GM23338 (cell line): ENCODE measurements around the gene CSF3. TPM values are rescaled to one million over a fixed set of nuclear protein-coding genes. Genes with fewer than 3 reads are reported as not detected.
A peak's percentile ranks its signal among the peaks of the same experiment; 100 is the strongest.

ENCODE experiments used
- ATAC-seq: fragments of 200-7000 bp; cut with Tn5 transposase; 3 replicates; pipeline ENCODE4 v1.9.1; 2020
- DNase-seq: peaks from one replicate; pipeline ENCODE4 v3.0.0-alpha.2; 2015; ENCODE audit warnings: low spot score
- H2AFZ ChIP-seq: fragments of 200-600 bp; sonication (generic); 2 replicates; pipeline ENCODE4 v1.8.0; 2016; ENCODE audit warnings: antibody characterized with exemption, mild to moderate bottlenecking, moderate library complexity
- H3F3A ChIP-seq: fragments of 200-600 bp; sonication (generic); replicated peaks from 2 replicates; pipeline ENCODE4 v1.8.0; 2017; ENCODE audit warnings: antibody characterized with exemption, mixed run types, low read depth
- H3K27ac ChIP-seq: fragments of 200-600 bp; sonication (generic); 2 replicates; pipeline ENCODE4 v1.6.1; 2016; ENCODE audit warnings: low read depth
- H3K27me3 ChIP-seq: fragments of 200-600 bp; sonication (generic); 2 replicates; pipeline ENCODE4 v1.8.0; 2016; ENCODE audit warnings: mild to moderate bottlenecking, mixed run types, moderate library complexity; ENCODE audit not compliant: insufficient read depth
- H3K36me3 ChIP-seq: fragments of 200-600 bp; sonication (generic); 2 replicates; pipeline ENCODE4 v1.8.0; 2016; ENCODE audit warnings: mild to moderate bottlenecking; ENCODE audit not compliant: insufficient read depth
- H3K4me1 ChIP-seq: fragments of 200-600 bp; sonication (generic); 2 replicates; pipeline ENCODE4 v1.8.0; 2016; ENCODE audit warnings: mild to moderate bottlenecking, moderate library complexity; ENCODE audit not compliant: insufficient read depth
- H3K4me2 ChIP-seq: fragments of 200-600 bp; sonication (generic); 2 replicates; pipeline ENCODE4 v1.7.1; 2017; ENCODE audit warnings: mixed run types
- H3K4me3 ChIP-seq: fragments of 200-600 bp; sonication (generic); 2 replicates; pipeline ENCODE4 v1.6.1; 2016; ENCODE audit warnings: mixed run types
- H3K79me2 ChIP-seq: fragments of 200-600 bp; sonication (generic); replicated peaks from 2 replicates; pipeline ENCODE4 v1.8.0; 2017; ENCODE audit warnings: mild to moderate bottlenecking; ENCODE audit not compliant: insufficient read depth
- H3K9me2 ChIP-seq: fragments of 200-600 bp; sonication (generic); 2 replicates; pipeline ENCODE4 v1.8.0; 2017; ENCODE audit not compliant: insufficient read depth
- H4K20me1 ChIP-seq: fragments of 200-600 bp; sonication (generic); replicated peaks from 2 replicates; pipeline ENCODE4 v1.8.0; 2017; ENCODE audit warnings: mild to moderate bottlenecking; ENCODE audit not compliant: insufficient read depth
- H3K27ac Mint-ChIP-seq: 2 replicates; pipeline ENCODE4 v1.8.0; 2020; ENCODE audit warnings: inconsistent platforms, mild to moderate bottlenecking, moderate library complexity, mixed read lengths
- H3K27me3 Mint-ChIP-seq: 3 replicates; pipeline ENCODE4 v1.8.0; 2022; ENCODE audit warnings: low read depth, mild to moderate bottlenecking, moderate library complexity, mixed read lengths, inconsistent platforms; ENCODE audit not compliant: insufficient read depth, poor library complexity
- H3K36me3 Mint-ChIP-seq: 3 replicates; pipeline ENCODE4 v1.8.0; 2021; ENCODE audit warnings: low read depth, mild to moderate bottlenecking, inconsistent platforms, moderate library complexity, mixed read lengths
- H3K4me1 Mint-ChIP-seq: 3 replicates; pipeline ENCODE4 v1.8.0; 2020; ENCODE audit warnings: mild to moderate bottlenecking, inconsistent platforms, mixed read lengths
- H3K4me3 Mint-ChIP-seq: 3 replicates; pipeline ENCODE4 v1.8.0; 2021; ENCODE audit warnings: moderate library complexity, mild to moderate bottlenecking, inconsistent platforms, mixed read lengths
- H3K9me3 Mint-ChIP-seq: 3 replicates; pipeline ENCODE4 v1.8.0; 2020; ENCODE audit warnings: moderate library complexity, mild to moderate bottlenecking, inconsistent platforms, mixed read lengths
- CREB1 ChIP-seq: fragments of 250-450 bp; sonication (Bioruptor Pico); IDR thresholded peaks from 2 replicates; pipeline ENCODE4 v1.5.0; 2020; ENCODE audit warnings: low read depth, mild to moderate bottlenecking, moderate library complexity
- CTCF ChIP-seq, 2 experiments: fragments of 200-600 bp in 1 of 2; sonication (generic) in 1 of 2; conservative IDR thresholded peaks; 2 replicates each; pipeline versions ENCODE4 v1.5.1 to v1.6.1; 2016 to 2017; ENCODE audit warnings: antibody characterized with exemption in 2 of 2, low read depth in 2 of 2, mild to moderate bottlenecking in 2 of 2, moderate library complexity in 1 of 2
- ETS1 ChIP-seq: IDR thresholded peaks from 2 replicates; pipeline ENCODE4 v1.6.1; 2016; ENCODE audit warnings: antibody characterized with exemption
- EZH2 ChIP-seq: fragments of 200-600 bp; sonication (generic); IDR thresholded peaks from one replicate; pipeline ENCODE4 v1.8.0; 2017; ENCODE audit warnings: antibody characterized with exemption, mild to moderate bottlenecking, low read depth; ENCODE audit not compliant: unreplicated experiment
- EZH2phosphoT487 ChIP-seq: fragments of 200-600 bp; sonication (generic); IDR thresholded peaks from one replicate; pipeline ENCODE4 v1.8.1; 2018; ENCODE audit warnings: antibody characterized with exemption; ENCODE audit not compliant: unreplicated experiment
- JUNB ChIP-seq: IDR thresholded peaks from one replicate; pipeline ENCODE4 v1.6.1; 2016; ENCODE audit warnings: antibody characterized with exemption; ENCODE audit not compliant: unreplicated experiment
- NANOG ChIP-seq: IDR thresholded peaks from 2 replicates; pipeline ENCODE4 v1.6.1; 2016; ENCODE audit warnings: antibody characterized with exemption, borderline replicate concordance
- STAT1 ChIP-seq: IDR thresholded peaks from one replicate; pipeline ENCODE4 v1.6.1; 2016; ENCODE audit warnings: antibody characterized with exemption; ENCODE audit not compliant: unreplicated experiment
- ZNF114 ChIP-seq: fragments of 250-450 bp; sonication (Bioruptor Pico); IDR thresholded peaks from 2 replicates; pipeline ENCODE4 v1.5.0; 2020; ENCODE audit warnings: mild to moderate bottlenecking, moderate library complexity
- ZNF331 ChIP-seq: fragments of 250-450 bp; sonication (Bioruptor Pico); IDR thresholded peaks from 2 replicates; pipeline ENCODE4 v1.5.0; 2020; ENCODE audit warnings: low read depth, mild to moderate bottlenecking, moderate library complexity
- ZNF462 ChIP-seq: fragments of 250-450 bp; sonication (Bioruptor Pico); IDR thresholded peaks from 2 replicates; pipeline ENCODE4 v1.5.0; 2020; ENCODE audit warnings: mild to moderate bottlenecking, moderate library complexity
- polyA plus RNA-seq: library from polyadenylated mRNA; unstranded; fragments of >200 nt; fragmentation: Nextera tagmentation; extraction: Ambion mirVana; gene quantifications from 2 replicates; pipeline ENCODE4 v1.2.1, GENCODE V29; 2016
- total RNA-seq: library from RNA; depleted of rRNA; stranded (reverse); fragments of >200 nt; shearing (Covaris generic); gene quantifications from 2 replicates; pipeline ENCODE4 v1.2.3, GENCODE V29; 2014

The CSF3 gene
- total and polyA plus RNA-seq, 2 experiments from 2014 or later: not detected

- Histone ChIP-seq H3F3A (peaks cover 6% of the 10 kb centered on the region; the same call in 1 of the 2 replicates), H4K20me1 (no peaks in the 10 kb centered on the region; the same call in 1 of the 2 replicates), H3K4me1 (peaks cover 16% of the 10 kb centered on the region), H3K27me3 (peaks cover 8% of the 10 kb centered on the region), H3K36me3 (no peaks in the 10 kb centered on the region), H3K9me2 (no peaks in the 10 kb centered on the region), H3K4me3 (no peak overlapping the region), H3K27ac (no peak overlapping the region), H3K79me2 (peaks cover 7% of the 10 kb centered on the region), H2AFZ (peak overlapping the region; percentile 4; the same call in 1 of the 2 replicates), H3K4me2 (no peak overlapping the region)
- Mint-ChIP-seq H3K4me3 (no peak overlapping the region), H3K27me3 (peaks cover 34% of the 10 kb centered on the region), H3K9me3 (no peaks in the 10 kb centered on the region), H3K4me1 (peaks cover 36% of the 10 kb centered on the region), H3K36me3 (peaks cover 3% of the 10 kb centered on the region; the same call in 2 of the 3 replicates), H3K27ac (0 out of 2 replicates have a peak overlapping the region, but pooled peaks have one; percentile 50)
- DNase-seq: no peak
- TF ChIP-seq JUNB (no peak), ZNF114 (CRISPR knock-in tag) (no peak)
- ATAC-seq: no peak
Observed at GRCh38 chr17:40058186-40058784, 43.0 kb downstream of the CSF3 start.

- Mint-ChIP-seq H3K4me3 (no peak overlapping the region), H3K27me3 (peaks cover 35% of the 10 kb centered on the region), H3K36me3 (peaks cover 3% of the 10 kb centered on the region; the same call in 2 of the 3 replicates), H3K4me1 (peaks cover 38% of the 10 kb centered on the region), H3K27ac (no peak overlapping the region), H3K9me3 (no peaks in the 10 kb centered on the region)
- Histone ChIP-seq H3K27me3 (peaks cover 13% of the 10 kb centered on the region), H3K4me3 (no peak overlapping the region), H3K4me1 (peaks cover 16% of the 10 kb centered on the region; the same call in 1 of the 2 replicates), H3K4me2 (no peak overlapping the region), H3K79me2 (0 out of 2 replicates have a peak, but pooled peaks cover under 1% of the 10 kb centered on the region), H3F3A (0 out of 2 replicates have a peak, but pooled peaks cover 3% of the 10 kb centered on the region), H3K9me2 (no peaks in the 10 kb centered on the region), H3K36me3 (no peaks in the 10 kb centered on the region), H3K27ac (no peak overlapping the region), H2AFZ (no peak overlapping the region), H4K20me1 (no peaks in the 10 kb centered on the region)
- ATAC-seq (no peak), DNase-seq (no peak)
- TF ChIP-seq NANOG (no peak), CTCF (conservative IDR thresholded peaks at IDR 0.05; ENCODE audit: low read depth in 2 of 2) (no peak), ZNF114 (CRISPR knock-in tag) (no peak), JUNB (no peak), EZH2phosphoT487 (no peak), ZNF462 (CRISPR knock-in tag) (no peak), EZH2 (no peak), ETS1 (no peak), STAT1 (no peak), ZNF331 (CRISPR knock-in tag) (no peak), CREB1 (CRISPR knock-in tag) (no peak)
Observed at GRCh38 chr17:40058865-40059264, 43.6 kb downstream of the CSF3 start.
